MCF 10A (cell line): ENCODE data around the gene LAMA3. TPM values are rescaled to one million over a fixed set of nuclear protein-coding genes. Genes with fewer than 3 reads are reported as not detected.

Experiments
- Bru-seq: library from RNA; stranded (reverse); fragments of 400-500 nt; gene quantifications from one replicate; lab custom pipeline; 2021; lab: Mats Ljungman, UMichigan
- BruChase-seq, 2 experiments: library from RNA; stranded (reverse); fragments of 400-500 nt; gene quantifications; one replicate each; lab custom pipeline; 2021; lab: Mats Ljungman, UMichigan
- BruUV-seq: library from RNA; stranded (reverse); fragments of 400-500 nt; replicated peaks from 2 replicates; lab custom pipeline; 2021; lab: Mats Ljungman, UMichigan
- CTCF ChIA-PET: fragments of 300-600 bp; sonication (Branson Sonifier 250); formaldehyde crosslinking; extraction: SDS; loops from one replicate; lab custom pipeline; 2021; ENCODE audit warnings: antibody characterized with exemption, inconsistent platforms; lab: Yijun Ruan, JAX
- POLR2A ChIA-PET: fragments of 300-600, 350-650 bp; sonication (Branson Sonifier 250); formaldehyde crosslinking; extraction: SDS; loops from one replicate; lab custom pipeline; 2020; ENCODE audit warnings: antibody characterized with exemption, inconsistent platforms; lab: Yijun Ruan, JAX
- DNase-seq: peaks from one replicate; pipeline ENCODE4 v3.0.0-alpha.2; 2018; ENCODE audit not compliant: unreplicated experiment
- H3K27ac Mint-ChIP-seq: one replicate; pipeline ENCODE4 v1.8.0; 2022; ENCODE audit warnings: mild to moderate bottlenecking, low read depth, mixed read lengths; ENCODE audit not compliant: unreplicated experiment
- H3K27me3 Mint-ChIP-seq: one replicate; pipeline ENCODE4 v1.8.0; 2022; ENCODE audit warnings: mixed read lengths; ENCODE audit not compliant: insufficient read depth, unreplicated experiment
- H3K36me3 Mint-ChIP-seq: one replicate; pipeline ENCODE4 v1.8.0; 2022; ENCODE audit warnings: mild to moderate bottlenecking, moderate library complexity, mixed read lengths; ENCODE audit not compliant: insufficient read depth, unreplicated experiment
- H3K4me1 Mint-ChIP-seq: one replicate; pipeline ENCODE4 v1.8.0; 2022; ENCODE audit warnings: mixed read lengths; ENCODE audit not compliant: insufficient read depth, unreplicated experiment
- H3K4me3 Mint-ChIP-seq: one replicate; pipeline ENCODE4 v1.8.0; 2022; ENCODE audit warnings: mild to moderate bottlenecking, moderate library complexity, mixed read lengths; ENCODE audit not compliant: unreplicated experiment
- H3K9me3 Mint-ChIP-seq: one replicate; pipeline ENCODE4 v1.8.0; 2022; ENCODE audit warnings: mixed read lengths; ENCODE audit not compliant: unreplicated experiment
- intact Hi-C: fragments of 100-400 bp; cut with micrococcal nuclease; formaldehyde crosslinking; loops from 2 replicates; pipeline ENCODE4 v1.14.1; 2022
- long read RNA-seq: library from polyadenylated mRNA; stranded (forward); transcript quantifications from one replicate; pipeline ENCODE4 v2.0.0, GENCODE V29; 2022
- total RNA-seq: library from RNA; stranded (reverse); gene quantifications from 2 replicates; pipeline ENCODE4 v1.2.3, GENCODE V29; 2022
- TF ChIP-seq, protein P1 (sequence below): fragments of 200-600 bp; IDR thresholded peaks from one replicate; pipeline ENCODE4 v1.8.0; 2022; ENCODE audit warnings: antibody characterized with exemption, mild to moderate bottlenecking; ENCODE audit not compliant: unreplicated experiment

LAMA3 gene, protein sequence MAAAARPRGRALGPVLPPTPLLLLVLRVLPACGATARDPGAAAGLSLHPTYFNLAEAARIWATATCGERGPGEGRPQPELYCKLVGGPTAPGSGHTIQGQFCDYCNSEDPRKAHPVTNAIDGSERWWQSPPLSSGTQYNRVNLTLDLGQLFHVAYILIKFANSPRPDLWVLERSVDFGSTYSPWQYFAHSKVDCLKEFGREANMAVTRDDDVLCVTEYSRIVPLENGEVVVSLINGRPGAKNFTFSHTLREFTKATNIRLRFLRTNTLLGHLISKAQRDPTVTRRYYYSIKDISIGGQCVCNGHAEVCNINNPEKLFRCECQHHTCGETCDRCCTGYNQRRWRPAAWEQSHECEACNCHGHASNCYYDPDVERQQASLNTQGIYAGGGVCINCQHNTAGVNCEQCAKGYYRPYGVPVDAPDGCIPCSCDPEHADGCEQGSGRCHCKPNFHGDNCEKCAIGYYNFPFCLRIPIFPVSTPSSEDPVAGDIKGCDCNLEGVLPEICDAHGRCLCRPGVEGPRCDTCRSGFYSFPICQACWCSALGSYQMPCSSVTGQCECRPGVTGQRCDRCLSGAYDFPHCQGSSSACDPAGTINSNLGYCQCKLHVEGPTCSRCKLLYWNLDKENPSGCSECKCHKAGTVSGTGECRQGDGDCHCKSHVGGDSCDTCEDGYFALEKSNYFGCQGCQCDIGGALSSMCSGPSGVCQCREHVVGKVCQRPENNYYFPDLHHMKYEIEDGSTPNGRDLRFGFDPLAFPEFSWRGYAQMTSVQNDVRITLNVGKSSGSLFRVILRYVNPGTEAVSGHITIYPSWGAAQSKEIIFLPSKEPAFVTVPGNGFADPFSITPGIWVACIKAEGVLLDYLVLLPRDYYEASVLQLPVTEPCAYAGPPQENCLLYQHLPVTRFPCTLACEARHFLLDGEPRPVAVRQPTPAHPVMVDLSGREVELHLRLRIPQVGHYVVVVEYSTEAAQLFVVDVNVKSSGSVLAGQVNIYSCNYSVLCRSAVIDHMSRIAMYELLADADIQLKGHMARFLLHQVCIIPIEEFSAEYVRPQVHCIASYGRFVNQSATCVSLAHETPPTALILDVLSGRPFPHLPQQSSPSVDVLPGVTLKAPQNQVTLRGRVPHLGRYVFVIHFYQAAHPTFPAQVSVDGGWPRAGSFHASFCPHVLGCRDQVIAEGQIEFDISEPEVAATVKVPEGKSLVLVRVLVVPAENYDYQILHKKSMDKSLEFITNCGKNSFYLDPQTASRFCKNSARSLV (N-terminal part only)
- 269 and 371 TPM in 2 replicates for total RNA-seq
- Bru-seq, nascent RNA = percentile 69 among the genes with signal in this experiment
- percentile 74 among the genes with signal in this experiment for BruChase-seq, experiment 1, labeled RNA remaining after a 6-hour chase
- percentile 68 among the genes with signal in this experiment for BruChase-seq, experiment 2, labeled RNA remaining after a 2-hour chase
- long read RNA-seq, full-length matches to known transcripts = 1,472 of 1,728 reads
- long read RNA-seq, partial matches to known transcripts = 111 of 1,728 reads
- long read RNA-seq, other reads (novel, unspliced or antisense) = 145 of 1,728 reads

DNA sequence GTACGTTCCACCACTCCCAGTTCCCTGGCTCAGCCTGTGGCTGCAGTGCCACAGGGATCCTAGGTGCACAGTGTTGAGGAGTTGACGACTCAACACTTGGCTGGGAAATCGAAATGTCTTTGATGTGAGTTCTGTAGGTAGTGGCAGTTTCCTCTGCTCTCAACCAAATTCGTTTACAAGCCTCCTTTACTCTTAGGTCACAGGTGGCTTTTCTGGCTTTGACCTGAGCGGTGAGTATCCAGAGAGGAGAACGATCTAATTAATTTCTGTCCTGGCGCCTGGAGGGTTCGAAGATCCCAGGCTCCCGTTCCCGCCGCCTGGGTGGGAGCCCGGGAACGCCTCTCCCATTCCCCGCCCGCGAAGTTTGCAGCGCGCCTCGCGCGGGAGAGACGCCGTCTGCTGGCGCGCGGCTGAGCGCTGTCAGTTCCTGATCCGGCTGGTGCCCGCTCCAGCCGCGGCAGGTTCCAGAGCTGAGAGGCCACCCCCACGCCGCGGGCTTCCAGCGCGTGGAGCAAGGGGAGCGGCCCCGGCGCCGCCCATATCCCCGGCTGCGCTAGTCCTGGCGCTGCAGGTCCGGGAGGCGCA lies at the start of gene LAMA3:
TSS of gene LAMA3 (plus strand) at position 423 of the 585 bp plus-strand sequence. CDS start 231 bp downstream, outside the sequence.
- Mint-ChIP-seq H3K4me1 (no peaks in the 10 kb centered on the region), H3K9me3 (no peaks in the 10 kb centered on the region)
- intact Hi-C loops = loop anchor here (1.0 to 5.0 kb wide), 2 partner anchors 52 to 67 kb away; no protein-coding TSS in a partner anchor

GRCh38 chr18:23640052-23640451 lies 49.2 kb upstream of the LAMA3 start:
- H3K4me1 Mint-ChIP-seq = peaks cover 9% of the 10 kb centered on the region
- TF ChIP-seq, protein P1, sequence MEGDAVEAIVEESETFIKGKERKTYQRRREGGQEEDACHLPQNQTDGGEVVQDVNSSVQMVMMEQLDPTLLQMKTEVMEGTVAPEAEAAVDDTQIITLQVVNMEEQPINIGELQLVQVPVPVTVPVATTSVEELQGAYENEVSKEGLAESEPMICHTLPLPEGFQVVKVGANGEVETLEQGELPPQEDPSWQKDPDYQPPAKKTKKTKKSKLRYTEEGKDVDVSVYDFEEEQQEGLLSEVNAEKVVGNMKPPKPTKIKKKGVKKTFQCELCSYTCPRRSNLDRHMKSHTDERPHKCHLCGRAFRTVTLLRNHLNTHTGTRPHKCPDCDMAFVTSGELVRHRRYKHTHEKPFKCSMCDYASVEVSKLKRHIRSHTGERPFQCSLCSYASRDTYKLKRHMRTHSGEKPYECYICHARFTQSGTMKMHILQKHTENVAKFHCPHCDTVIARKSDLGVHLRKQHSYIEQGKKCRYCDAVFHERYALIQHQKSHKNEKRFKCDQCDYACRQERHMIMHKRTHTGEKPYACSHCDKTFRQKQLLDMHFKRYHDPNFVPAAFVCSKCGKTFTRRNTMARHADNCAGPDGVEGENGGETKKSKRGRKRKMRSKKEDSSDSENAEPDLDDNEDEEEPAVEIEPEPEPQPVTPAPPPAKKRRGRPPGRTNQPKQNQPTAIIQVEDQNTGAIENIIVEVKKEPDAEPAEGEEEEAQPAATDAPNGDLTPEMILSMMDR = no peak
- H3K36me3 Mint-ChIP-seq = no peaks in the 10 kb centered on the region
- H3K27me3 Mint-ChIP-seq = no peaks in the 10 kb centered on the region
- intact Hi-C loops = no loop called here
- ChIA-PET CTCF (interaction anchor here (3.2 kb wide), 1 partner anchor 63 kb away, joined by 11 read pairs; no protein-coding TSS in a partner anchor), POLR2A (interaction anchor here (0.9 to 2.3 kb wide), 2 partner anchors 11 to 13 kb away, joined by 3 to 7 read pairs; no protein-coding TSS in a partner anchor)
- no peak for DNase-seq
- no peak overlapping the region for H3K27ac Mint-ChIP-seq
- H3K9me3 Mint-ChIP-seq = no peaks in the 10 kb centered on the region
- no TSS peak for BruUV-seq
- no peak overlapping the region for H3K4me3 Mint-ChIP-seq

More for the DNA sequence above, at the start of gene LAMA3:
- CTCF ChIA-PET = interaction anchor here (1.4 kb wide), 1 partner anchor 14 kb away, joined by 6 read pairs; no protein-coding TSS in a partner anchor
- TF ChIP-seq, protein P1 = peak; percentile 9
- Mint-ChIP-seq H3K36me3 (no peaks in the 10 kb centered on the region), H3K27ac (no peak within 1 kb of the TSS), H3K27me3 (no peaks in the 10 kb centered on the region), H3K4me3 (peak within 1 kb of the TSS; percentile 70)
- no TSS peak for BruUV-seq
- DNase-seq = peak; percentile 58
- POLR2A ChIA-PET = interaction anchor here (0.6 to 1.4 kb wide), 7 partner anchors 20 to 115 kb away, joined by 3 to 6 read pairs (median 3); partner anchors contain the start of gene ANKRD29

DNA sequence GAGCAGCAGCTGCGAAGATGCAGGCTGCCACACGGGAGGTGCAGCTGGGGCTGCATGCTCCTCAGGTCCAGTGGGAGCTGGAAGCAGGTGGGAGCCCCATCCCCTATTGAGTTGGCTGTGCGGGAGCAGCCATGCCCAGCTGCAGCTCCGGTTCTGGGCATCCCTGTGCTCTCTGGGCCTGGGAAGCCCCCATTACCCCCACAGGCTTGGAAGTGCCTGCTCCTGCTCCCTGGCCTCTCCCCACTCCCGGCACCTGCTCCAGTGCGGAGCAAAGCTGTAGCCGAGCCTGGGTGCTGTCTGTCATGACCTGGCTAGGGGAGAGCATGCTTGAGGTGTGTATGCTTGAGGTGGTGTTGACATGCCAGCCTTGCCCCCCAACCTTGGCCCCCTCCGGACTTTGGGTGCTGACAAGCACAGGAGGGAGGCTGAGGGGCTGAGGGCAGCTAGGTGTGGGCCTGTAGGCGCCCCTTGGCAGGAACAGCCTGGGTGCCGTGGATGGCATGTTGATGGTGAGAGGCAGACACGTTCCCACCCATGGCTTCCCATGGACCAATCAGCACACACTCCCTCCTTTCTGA lies 48.0 kb upstream of the LAMA3 start:
- CTCF ChIA-PET = interaction anchor here (1.4 to 1.7 kb wide), 2 partner anchors 15 to 62 kb away, joined by 3 to 6 read pairs; no protein-coding TSS in a partner anchor
- no peaks in the 10 kb centered on the region for H3K27me3 Mint-ChIP-seq
- POLR2A ChIA-PET = interaction anchor here (0.9 to 2.3 kb wide), 2 partner anchors 10 to 14 kb away, joined by 3 to 7 read pairs; no protein-coding TSS in a partner anchor

More for the DNA sequence above, 48.0 kb upstream of the LAMA3 start:
- Mint-ChIP-seq H3K9me3 (no peaks in the 10 kb centered on the region), H3K36me3 (no peaks in the 10 kb centered on the region), H3K4me3 (no peak overlapping the region), H3K4me1 (no peaks in the 10 kb centered on the region), H3K27ac (no peak overlapping the region)
- DNase-seq = no peak
- BruUV-seq = no TSS peak
- intact Hi-C loops = no loop called here
- TF ChIP-seq, protein P1 = no peak
